SU-DHL-6 (cell line): ENCODE measurements around the gene IRX6.

Source experiments
- EZH2phosphoT487 ChIP-seq: fragments of 200-600 bp; sonication (generic), shearing (Covaris generic); conservative IDR thresholded peaks from 2 replicates; pipeline ENCODE4 v1.6.1; 2018; ENCODE audit warnings: mild to moderate bottlenecking, antibody characterized with exemption, low read length, moderate library complexity, mixed read lengths
- TF ChIP-seq, protein P1 (sequence below): fragments of 200-600 bp; sonication (generic); IDR thresholded peaks from one replicate; pipeline ENCODE4 v1.5.1; 2017; ENCODE audit warnings: antibody characterized with exemption, mild to moderate bottlenecking, low read length, moderate library complexity; ENCODE audit not compliant: insufficient read depth, poor library complexity, severe bottlenecking

DNA sequence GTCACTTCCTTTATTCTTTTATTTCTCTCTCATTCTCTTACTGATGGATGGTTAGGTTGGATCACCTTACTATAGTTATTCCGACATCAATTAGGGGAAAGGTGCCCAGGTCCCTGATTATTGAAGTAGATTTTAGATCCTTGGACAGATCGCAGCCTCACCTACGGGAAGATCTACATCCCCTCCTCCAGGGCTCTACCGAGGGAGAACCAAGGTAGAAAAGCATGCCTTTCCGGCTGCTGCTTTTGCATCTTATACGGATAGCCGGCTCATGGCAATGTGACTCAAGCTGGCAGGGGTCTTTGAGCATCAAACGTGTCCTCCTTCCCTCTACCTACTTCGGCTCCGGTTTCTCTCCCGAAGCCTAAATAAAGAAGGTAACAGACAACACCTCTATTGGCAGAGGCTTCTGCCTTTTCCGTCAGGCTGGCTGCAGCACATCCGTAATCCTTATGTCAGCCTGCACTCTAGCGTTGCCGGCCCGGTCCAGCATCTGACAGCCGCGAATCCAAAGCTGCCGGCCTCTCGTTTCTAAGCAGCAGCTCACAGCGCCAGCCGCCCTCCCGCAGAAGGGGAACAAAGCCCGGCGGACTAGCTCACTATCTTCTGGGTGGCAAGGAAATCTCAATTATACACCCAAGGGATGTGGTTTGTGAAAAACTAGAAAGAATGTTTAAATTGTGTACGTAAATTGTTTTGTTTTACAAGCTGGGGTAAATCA is 46.9 kb downstream of the IRX6 start:
- TF ChIP-seq, protein P1, sequence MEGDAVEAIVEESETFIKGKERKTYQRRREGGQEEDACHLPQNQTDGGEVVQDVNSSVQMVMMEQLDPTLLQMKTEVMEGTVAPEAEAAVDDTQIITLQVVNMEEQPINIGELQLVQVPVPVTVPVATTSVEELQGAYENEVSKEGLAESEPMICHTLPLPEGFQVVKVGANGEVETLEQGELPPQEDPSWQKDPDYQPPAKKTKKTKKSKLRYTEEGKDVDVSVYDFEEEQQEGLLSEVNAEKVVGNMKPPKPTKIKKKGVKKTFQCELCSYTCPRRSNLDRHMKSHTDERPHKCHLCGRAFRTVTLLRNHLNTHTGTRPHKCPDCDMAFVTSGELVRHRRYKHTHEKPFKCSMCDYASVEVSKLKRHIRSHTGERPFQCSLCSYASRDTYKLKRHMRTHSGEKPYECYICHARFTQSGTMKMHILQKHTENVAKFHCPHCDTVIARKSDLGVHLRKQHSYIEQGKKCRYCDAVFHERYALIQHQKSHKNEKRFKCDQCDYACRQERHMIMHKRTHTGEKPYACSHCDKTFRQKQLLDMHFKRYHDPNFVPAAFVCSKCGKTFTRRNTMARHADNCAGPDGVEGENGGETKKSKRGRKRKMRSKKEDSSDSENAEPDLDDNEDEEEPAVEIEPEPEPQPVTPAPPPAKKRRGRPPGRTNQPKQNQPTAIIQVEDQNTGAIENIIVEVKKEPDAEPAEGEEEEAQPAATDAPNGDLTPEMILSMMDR, result no peak
- no peak for TF ChIP-seq EZH2phosphoT487
